ENCODE measurements around the gene NKX6-2. TPM values are rescaled to one million over a fixed set of nuclear protein-coding genes. Genes with fewer than 3 reads are reported as not detected.

Gene NKX6-2
- total RNA-seq, 1 donor from 2014 or later, result 2.6 TPM

- TF ChIP-seq, protein P1, sequence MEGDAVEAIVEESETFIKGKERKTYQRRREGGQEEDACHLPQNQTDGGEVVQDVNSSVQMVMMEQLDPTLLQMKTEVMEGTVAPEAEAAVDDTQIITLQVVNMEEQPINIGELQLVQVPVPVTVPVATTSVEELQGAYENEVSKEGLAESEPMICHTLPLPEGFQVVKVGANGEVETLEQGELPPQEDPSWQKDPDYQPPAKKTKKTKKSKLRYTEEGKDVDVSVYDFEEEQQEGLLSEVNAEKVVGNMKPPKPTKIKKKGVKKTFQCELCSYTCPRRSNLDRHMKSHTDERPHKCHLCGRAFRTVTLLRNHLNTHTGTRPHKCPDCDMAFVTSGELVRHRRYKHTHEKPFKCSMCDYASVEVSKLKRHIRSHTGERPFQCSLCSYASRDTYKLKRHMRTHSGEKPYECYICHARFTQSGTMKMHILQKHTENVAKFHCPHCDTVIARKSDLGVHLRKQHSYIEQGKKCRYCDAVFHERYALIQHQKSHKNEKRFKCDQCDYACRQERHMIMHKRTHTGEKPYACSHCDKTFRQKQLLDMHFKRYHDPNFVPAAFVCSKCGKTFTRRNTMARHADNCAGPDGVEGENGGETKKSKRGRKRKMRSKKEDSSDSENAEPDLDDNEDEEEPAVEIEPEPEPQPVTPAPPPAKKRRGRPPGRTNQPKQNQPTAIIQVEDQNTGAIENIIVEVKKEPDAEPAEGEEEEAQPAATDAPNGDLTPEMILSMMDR (IDR thresholded peaks at IDR 0.05; ENCODE audit: insufficient read depth, low read length, poor library complexity, severe bottlenecking), result no peak
- Histone ChIP-seq H3K27me3 (ENCODE audit: control insufficient read depth, insufficient read depth, low read length) (peaks cover 29% of the 10 kb centered on the region), H3K36me3 (ENCODE audit: control insufficient read depth, insufficient read depth, low read length) (no peaks in the 10 kb centered on the region)
Observed at GRCh38 chr10:132806110-132806509, 20.2 kb upstream of the NKX6-2 start.

GRCh38 chr10:132805599-132805998 is 19.7 kb upstream of the NKX6-2 start:
- TF ChIP-seq, protein P1 (IDR thresholded peaks at IDR 0.05; ENCODE audit: insufficient read depth, low read length, poor library complexity, severe bottlenecking), result no peak
- Histone ChIP-seq H3K27me3 (ENCODE audit: control insufficient read depth, insufficient read depth, low read length) (peaks cover 25% of the 10 kb centered on the region), H3K36me3 (ENCODE audit: control insufficient read depth, insufficient read depth, low read length) (no peaks in the 10 kb centered on the region), H3K4me3 (ENCODE audit: low read depth, low read length) (no peak overlapping the region)
- no peak for DNase-seq (ENCODE audit: low read depth)

More at GRCh38 chr10:132806110-132806509, 20.2 kb upstream of the NKX6-2 start:
- no peak overlapping the region for H3K4me3 ChIP-seq (ENCODE audit: low read depth, low read length)
- no peak for DNase-seq (ENCODE audit: low read depth)

- Histone ChIP-seq H3K4me3 (ENCODE audit: low read depth, low read length) (no peak overlapping the region), H3K36me3 (ENCODE audit: control insufficient read depth, insufficient read depth, low read length) (no peaks in the 10 kb centered on the region), H3K27me3 (ENCODE audit: control insufficient read depth, insufficient read depth, low read length) (peaks cover 21% of the 10 kb centered on the region)
- DNase-seq (ENCODE audit: low read depth), result no peak
- TF ChIP-seq, protein P1 (IDR thresholded peaks at IDR 0.05; ENCODE audit: insufficient read depth, low read length, poor library complexity, severe bottlenecking), result no peak
Observed at GRCh38 chr10:132804785-132805426, 19.0 kb upstream of the NKX6-2 start.

GRCh38 chr10:132804287-132804686 is 18.3 kb upstream of the NKX6-2 start:
- DNase-seq (ENCODE audit: low read depth), result no peak
- Histone ChIP-seq H3K27me3 (ENCODE audit: control insufficient read depth, insufficient read depth, low read length) (peaks cover 22% of the 10 kb centered on the region), H3K4me3 (ENCODE audit: low read depth, low read length) (no peak overlapping the region), H3K36me3 (ENCODE audit: control insufficient read depth, insufficient read depth, low read length) (no peaks in the 10 kb centered on the region)
- TF ChIP-seq, protein P1 (IDR thresholded peaks at IDR 0.05; ENCODE audit: insufficient read depth, low read length, poor library complexity, severe bottlenecking), result no peak

DNA sequence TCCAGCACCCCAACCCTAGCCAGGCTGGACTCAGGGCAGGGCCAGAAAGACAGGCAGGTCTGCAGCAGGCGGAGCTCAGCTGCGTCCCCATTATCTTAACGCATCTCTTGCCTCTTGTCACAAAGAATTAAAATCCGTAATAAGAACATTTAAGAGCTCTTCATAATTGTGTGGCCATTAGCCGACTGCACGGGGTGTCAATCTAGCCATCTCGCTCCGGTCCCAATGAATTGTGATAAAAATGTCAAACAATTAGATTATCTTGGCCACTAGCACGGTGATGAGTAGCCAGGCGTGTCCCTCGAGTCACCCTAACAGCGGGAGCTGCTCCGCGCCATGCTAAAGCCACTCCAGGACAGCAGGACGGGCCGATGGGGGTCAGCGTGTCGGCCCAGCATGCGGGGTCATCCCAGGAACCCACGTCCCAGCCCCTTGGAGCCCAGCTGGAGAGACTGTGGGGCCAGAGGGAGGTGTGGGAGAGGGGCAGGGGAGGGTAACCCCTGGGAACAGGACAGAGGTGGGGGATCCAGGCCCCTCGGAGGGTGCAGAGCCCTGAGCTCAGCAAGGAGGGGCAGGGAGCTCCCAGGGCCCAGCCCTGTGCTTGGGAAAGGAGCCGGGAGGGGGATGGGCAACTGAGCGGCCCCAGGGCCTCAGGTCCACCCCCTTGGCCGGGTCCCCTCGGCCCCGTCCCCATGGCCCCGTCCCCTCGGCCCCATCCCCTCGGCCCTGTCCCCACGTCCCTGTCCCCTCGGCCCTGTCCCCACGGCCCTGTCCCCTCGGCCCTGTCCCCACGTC is 17.7 kb upstream of the NKX6-2 start:
- TF ChIP-seq, protein P1 (IDR thresholded peaks at IDR 0.05; ENCODE audit: insufficient read depth, low read length, poor library complexity, severe bottlenecking), result no peak
- peaks cover 17% of the 10 kb centered on the region for H3K27me3 ChIP-seq (ENCODE audit: control insufficient read depth, insufficient read depth, low read length)
- H3K4me3 ChIP-seq (ENCODE audit: low read depth, low read length), result no peak overlapping the region
- no peaks in the 10 kb centered on the region for H3K36me3 ChIP-seq (ENCODE audit: control insufficient read depth, insufficient read depth, low read length)
- DNase-seq (ENCODE audit: low read depth), result no peak

All from kidney epithelial cell (primary cell).